ENCODE measurements around the gene ATAD3A.

ATAD3A gene

DNA sequence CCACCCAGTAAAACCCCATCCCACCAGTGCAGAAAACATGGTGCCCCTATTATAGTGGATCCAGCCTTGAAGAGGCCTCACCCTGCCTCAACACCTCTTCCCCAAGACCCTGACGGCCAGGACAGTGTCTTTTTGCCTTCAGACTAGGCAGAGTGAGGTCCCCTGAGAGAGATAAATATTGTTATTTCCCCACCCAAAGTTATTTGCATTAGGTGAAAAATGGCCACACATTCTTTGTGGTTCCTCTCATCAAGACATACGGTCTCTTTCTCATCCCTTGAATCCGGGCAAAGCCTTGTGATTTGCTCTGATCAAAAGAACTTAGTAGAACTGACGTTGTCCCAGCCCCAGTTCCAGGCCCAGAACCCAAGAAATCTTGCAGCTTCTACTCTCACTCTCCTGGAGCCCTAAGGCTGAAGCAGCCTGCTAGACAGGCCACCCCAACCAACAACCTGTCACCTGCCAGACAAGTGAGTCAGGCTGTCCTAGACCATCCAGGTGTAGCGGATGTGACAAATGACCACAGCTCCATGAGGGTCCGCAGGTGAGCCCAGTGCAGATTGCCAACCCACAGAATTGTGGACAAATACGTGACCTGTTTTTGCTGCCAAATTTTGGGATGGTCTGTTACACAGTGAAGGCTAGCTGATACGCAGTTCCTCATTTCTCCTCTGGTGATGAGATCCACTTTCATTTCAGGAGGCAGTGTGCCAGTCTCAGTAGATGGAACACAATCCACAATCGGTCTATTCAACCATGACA lies 70.8 kb downstream of the ATAD3A start:
- DNase-seq (ENCODE audit: low spot score) = no peak

DNA sequence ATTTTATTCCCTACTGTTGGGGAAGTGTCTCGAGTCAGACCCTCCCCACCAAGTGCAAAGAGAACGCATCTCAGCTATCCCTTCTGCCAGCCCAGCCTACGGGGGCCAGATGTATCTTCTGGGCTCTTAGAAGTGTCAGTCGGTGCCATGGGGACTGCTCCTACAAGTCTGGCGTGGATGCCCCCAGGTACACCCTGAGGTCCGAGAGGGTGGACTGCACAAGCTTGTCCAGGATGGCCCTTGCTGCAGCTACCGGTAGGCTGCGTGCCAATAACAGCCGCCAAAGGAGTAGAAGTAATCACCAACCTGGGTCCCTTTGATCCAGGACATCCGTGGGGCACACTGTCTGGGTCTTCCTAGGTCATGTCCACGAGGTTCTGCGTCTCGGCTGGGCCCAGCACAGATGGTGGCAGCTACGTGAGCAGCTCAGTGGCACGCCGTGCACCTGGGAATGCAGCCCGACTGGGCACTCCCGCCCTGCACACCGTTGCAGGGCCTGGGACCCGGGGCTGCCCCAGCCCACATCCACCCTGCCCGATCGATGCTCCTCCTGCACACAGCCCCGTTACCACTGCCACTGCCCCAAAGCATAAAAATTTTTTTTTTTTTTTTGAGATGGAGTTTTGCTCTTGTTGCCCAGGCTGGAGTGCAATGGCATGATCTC lies 71.5 kb downstream of the ATAD3A start:
- DNase-seq (ENCODE audit: low spot score) = no peak

Measured in cerebellar cortex (tissue), 1 donor.